Osteocyte (in vitro differentiated cells): ENCODE measurements around the gene RPA1. TPM values are rescaled to one million over a fixed set of nuclear protein-coding genes. Genes with fewer than 3 reads are reported as not detected.

Source experiments
- DNase-seq: peaks from one replicate; pipeline ENCODE4 v3.0.0; 2021; ENCODE audit warnings: mixed read lengths; ENCODE audit not compliant: unreplicated experiment; ENCODE audit errors: extremely low spot score
- H3K27ac Mint-ChIP-seq: one replicate; pipeline ENCODE4 v1.8.0; 2021; ENCODE audit warnings: mild to moderate bottlenecking, mixed read lengths; ENCODE audit not compliant: unreplicated experiment
- H3K27me3 Mint-ChIP-seq: one replicate; pipeline ENCODE4 v1.8.0; 2021; ENCODE audit warnings: mixed read lengths; ENCODE audit not compliant: unreplicated experiment
- H3K36me3 Mint-ChIP-seq: one replicate; pipeline ENCODE4 v1.8.0; 2021; ENCODE audit warnings: mixed read lengths; ENCODE audit not compliant: unreplicated experiment
- H3K4me1 Mint-ChIP-seq: one replicate; pipeline ENCODE4 v1.8.0; 2021; ENCODE audit warnings: mixed read lengths; ENCODE audit not compliant: unreplicated experiment
- H3K4me3 Mint-ChIP-seq: one replicate; pipeline ENCODE4 v1.8.0; 2021; ENCODE audit warnings: mild to moderate bottlenecking, moderate library complexity, mixed read lengths; ENCODE audit not compliant: unreplicated experiment
- H3K9me3 Mint-ChIP-seq: one replicate; pipeline ENCODE4 v1.8.0; 2021; ENCODE audit warnings: mixed read lengths; ENCODE audit not compliant: unreplicated experiment
- long read RNA-seq: library from polyadenylated mRNA; unstranded; transcript quantifications from one replicate; pipeline ENCODE4 v2.0.0, GENCODE V29; 2021
- total RNA-seq: library from RNA; stranded (reverse); gene quantifications from 2 replicates; pipeline ENCODE4 v1.2.1, GENCODE V29; 2021
- TF ChIP-seq, protein P1 (sequence below): fragments of 200-600 bp; sonication (generic); IDR thresholded peaks from 2 replicates; pipeline ENCODE4 v1.5.0; 2021; ENCODE audit warnings: antibody characterized with exemption, mild to moderate bottlenecking, moderate library complexity

The RPA1 gene
- total RNA-seq: 75.3 and 84.8 TPM in 2 replicates
- long read RNA-seq, full-length matches to known transcripts: 320 of 388 reads
- long read RNA-seq, partial matches to known transcripts: 44 of 388 reads
- long read RNA-seq, other reads (novel, unspliced or antisense): 24 of 388 reads

DNA sequence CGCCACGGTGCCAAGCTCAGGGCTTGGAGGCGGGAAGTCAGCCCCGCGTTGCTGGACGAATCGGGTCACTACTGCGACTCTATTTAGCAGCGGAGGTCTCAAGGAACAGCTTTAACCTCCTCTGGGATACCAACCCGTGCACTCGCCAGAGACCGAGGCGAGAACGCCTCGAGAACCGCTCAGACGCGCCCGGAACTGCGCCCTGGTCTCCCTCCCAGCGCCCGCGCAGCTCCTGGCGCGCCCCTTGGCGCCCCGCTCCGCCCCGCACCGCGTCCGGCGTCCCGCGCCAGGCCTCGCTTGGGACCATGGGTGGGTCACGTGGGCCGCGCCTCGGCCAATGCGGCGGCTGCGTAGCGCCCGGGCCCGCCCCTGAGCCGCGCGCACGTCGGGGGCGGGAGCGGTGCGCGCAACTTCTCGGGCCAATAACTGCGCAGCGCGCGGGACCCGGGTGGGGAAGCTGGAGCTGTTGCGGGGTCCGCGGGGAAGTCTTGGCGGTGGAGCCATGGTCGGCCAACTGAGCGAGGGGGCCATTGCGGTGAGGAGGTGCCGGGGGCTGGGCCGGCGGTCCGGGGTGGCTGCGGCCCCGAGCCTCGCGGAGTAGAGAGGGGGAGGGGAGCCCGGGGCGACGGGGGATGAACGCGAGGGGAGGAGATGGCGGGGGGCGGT, at the start of gene RPA1, which contains the start of gene SMYD4:
RPA1 (plus strand) TSS at position 414 of the 666 bp plus-strand sequence; CDS start at position 503, 89 bp downstream.
SMYD4 (minus strand) TSS at position 311 of the 666 bp plus-strand sequence. CDS start 1,908 bp downstream, outside the sequence.
- Mint-ChIP-seq H3K27ac (peak within 1 kb of the TSS; percentile 82), H3K9me3 (no peaks in the 10 kb centered on the region), H3K4me3 (peak within 1 kb of the TSS; percentile 91), H3K4me1 (peaks cover 27% of the 10 kb centered on the region), H3K27me3 (no peaks in the 10 kb centered on the region), H3K36me3 (peaks cover 11% of the 10 kb centered on the region)
- DNase-seq: peak; percentile 96
- TF ChIP-seq, protein P1, sequence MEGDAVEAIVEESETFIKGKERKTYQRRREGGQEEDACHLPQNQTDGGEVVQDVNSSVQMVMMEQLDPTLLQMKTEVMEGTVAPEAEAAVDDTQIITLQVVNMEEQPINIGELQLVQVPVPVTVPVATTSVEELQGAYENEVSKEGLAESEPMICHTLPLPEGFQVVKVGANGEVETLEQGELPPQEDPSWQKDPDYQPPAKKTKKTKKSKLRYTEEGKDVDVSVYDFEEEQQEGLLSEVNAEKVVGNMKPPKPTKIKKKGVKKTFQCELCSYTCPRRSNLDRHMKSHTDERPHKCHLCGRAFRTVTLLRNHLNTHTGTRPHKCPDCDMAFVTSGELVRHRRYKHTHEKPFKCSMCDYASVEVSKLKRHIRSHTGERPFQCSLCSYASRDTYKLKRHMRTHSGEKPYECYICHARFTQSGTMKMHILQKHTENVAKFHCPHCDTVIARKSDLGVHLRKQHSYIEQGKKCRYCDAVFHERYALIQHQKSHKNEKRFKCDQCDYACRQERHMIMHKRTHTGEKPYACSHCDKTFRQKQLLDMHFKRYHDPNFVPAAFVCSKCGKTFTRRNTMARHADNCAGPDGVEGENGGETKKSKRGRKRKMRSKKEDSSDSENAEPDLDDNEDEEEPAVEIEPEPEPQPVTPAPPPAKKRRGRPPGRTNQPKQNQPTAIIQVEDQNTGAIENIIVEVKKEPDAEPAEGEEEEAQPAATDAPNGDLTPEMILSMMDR: no peak

DNA sequence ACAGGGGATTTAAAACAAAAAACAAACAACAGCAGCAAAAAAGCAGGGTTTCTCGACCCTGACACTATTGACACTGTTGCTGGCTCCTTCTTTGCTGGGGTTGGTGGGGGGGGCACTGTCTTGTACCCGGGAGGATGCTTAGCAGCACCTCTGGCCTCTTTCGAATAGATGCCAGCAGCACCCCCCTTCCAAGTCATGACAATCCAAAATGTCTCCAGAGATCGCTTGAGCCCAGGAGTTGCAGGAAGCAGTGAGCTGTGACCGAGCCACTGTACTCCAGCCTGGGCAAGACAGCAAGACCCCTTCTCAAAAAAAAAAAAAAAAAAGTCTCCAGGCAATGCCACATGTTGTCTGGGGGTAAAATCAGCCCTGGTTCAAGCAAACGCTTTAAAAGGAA, 47.6 kb upstream of the RPA1 start:
- Mint-ChIP-seq H3K27ac (no peak overlapping the region), H3K9me3 (no peaks in the 10 kb centered on the region), H3K4me3 (no peak overlapping the region), H3K27me3 (no peaks in the 10 kb centered on the region), H3K36me3 (peaks cover 40% of the 10 kb centered on the region), H3K4me1 (peaks cover 62% of the 10 kb centered on the region)
- DNase-seq: no peak
- TF ChIP-seq, protein P1: no peak

DNA sequence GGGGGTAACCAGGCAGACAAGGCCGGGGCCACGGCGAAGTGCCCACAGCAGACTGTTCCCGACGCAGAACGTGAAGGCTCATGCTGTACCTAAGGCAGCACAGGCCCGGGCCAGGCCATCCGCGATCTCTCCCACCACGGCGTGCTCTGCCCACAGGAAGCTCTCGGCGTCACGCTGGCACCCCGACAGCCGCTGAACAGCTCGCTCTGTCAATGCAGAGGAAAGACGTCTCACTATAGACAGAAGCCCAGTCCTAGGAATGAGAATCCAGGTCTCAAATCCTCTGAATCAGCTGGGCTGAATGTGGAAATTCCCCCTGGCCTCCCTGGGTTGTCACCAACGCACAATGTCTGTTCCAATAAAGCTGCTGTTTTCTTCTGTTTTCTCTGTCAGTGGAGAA, 46.5 kb upstream of the RPA1 start:
- H3K4me3 Mint-ChIP-seq: no peak overlapping the region
- peaks cover 68% of the 10 kb centered on the region for H3K4me1 Mint-ChIP-seq
- H3K36me3 Mint-ChIP-seq: peaks cover 31% of the 10 kb centered on the region
- DNase-seq: no peak
- H3K9me3 Mint-ChIP-seq: no peaks in the 10 kb centered on the region
- peak overlapping the region; percentile 67 for H3K27ac Mint-ChIP-seq
- H3K27me3 Mint-ChIP-seq: no peaks in the 10 kb centered on the region
- TF ChIP-seq, protein P1: no peak

- DNase-seq: no peak
- H3K9me3 Mint-ChIP-seq: no peaks in the 10 kb centered on the region
- H3K27me3 Mint-ChIP-seq: no peaks in the 10 kb centered on the region
- peak overlapping the region; percentile 67 for H3K27ac Mint-ChIP-seq
- no peak overlapping the region for H3K4me3 Mint-ChIP-seq
- H3K4me1 Mint-ChIP-seq: peaks cover 63% of the 10 kb centered on the region
- TF ChIP-seq, protein P1: peak; percentile 86
- H3K36me3 Mint-ChIP-seq: peaks cover 32% of the 10 kb centered on the region
Measured at GRCh38 chr17:1783834-1784611, 45.8 kb upstream of the RPA1 start.

GRCh38 chr17:1785930-1786329, 43.9 kb upstream of the RPA1 start:
- Mint-ChIP-seq H3K9me3 (no peaks in the 10 kb centered on the region), H3K27me3 (no peaks in the 10 kb centered on the region), H3K4me3 (no peak overlapping the region), H3K36me3 (peaks cover 32% of the 10 kb centered on the region), H3K27ac (peak overlapping the region; percentile 72), H3K4me1 (peaks cover 46% of the 10 kb centered on the region)
- no peak for DNase-seq
- TF ChIP-seq, protein P1: no peak
